HG03378 (cell line): ENCODE data around the gene LRRC4C.

ENCODE experiments used
- ATAC-seq: cut with Tn5 transposase; IDR thresholded peaks from one replicate; pipeline ENCODE4 v1.9.1; 2021; ENCODE audit warnings: mild to moderate bottlenecking, moderate library complexity; ENCODE audit not compliant: unreplicated experiment

Gene LRRC4C

GRCh38 chr11:40388097-40388818 is 1071.2 kb downstream of the LRRC4C start:
- no peak for ATAC-seq

- no peak for ATAC-seq
Measured at GRCh38 chr11:40387240-40387980, 1072.0 kb downstream of the LRRC4C start.

GRCh38 chr11:40384991-40385390 is 1074.5 kb downstream of the LRRC4C start:
- ATAC-seq: no peak

GRCh38 chr11:40381481-40381880 is 1078.0 kb downstream of the LRRC4C start:
- ATAC-seq: no peak

- ATAC-seq: no peak
Measured at GRCh38 chr11:40380835-40381234, 1078.6 kb downstream of the LRRC4C start.

GRCh38 chr11:40376331-40376730 is 1083.1 kb downstream of the LRRC4C start:
- no peak for ATAC-seq

GRCh38 chr11:40370821-40371616 is 1088.4 kb downstream of the LRRC4C start:
- ATAC-seq: no peak

GRCh38 chr11:40360206-40360798 is 1099.2 kb downstream of the LRRC4C start:
- no peak for ATAC-seq

GRCh38 chr11:40354121-40354520 is 1105.3 kb downstream of the LRRC4C start:
- no peak for ATAC-seq

- no peak for ATAC-seq
Measured at GRCh38 chr11:40340911-40341310, 1118.5 kb downstream of the LRRC4C start.

GRCh38 chr11:40338739-40339138 is 1120.7 kb downstream of the LRRC4C start:
- no peak for ATAC-seq

- ATAC-seq: no peak
Measured at GRCh38 chr11:40338062-40338461, 1121.4 kb downstream of the LRRC4C start.

GRCh38 chr11:40337118-40337517 is 1122.3 kb downstream of the LRRC4C start:
- ATAC-seq: no peak

GRCh38 chr11:40328890-40329614 is 1130.4 kb downstream of the LRRC4C start:
- no peak for ATAC-seq

- no peak for ATAC-seq
Measured at GRCh38 chr11:40323241-40323640, 1136.2 kb downstream of the LRRC4C start.

GRCh38 chr11:40321537-40321936 is 1137.9 kb downstream of the LRRC4C start:
- no peak for ATAC-seq

GRCh38 chr11:40316171-40316570 is 1143.3 kb downstream of the LRRC4C start:
- no peak for ATAC-seq

GRCh38 chr11:40315122-40315521 is 1144.3 kb downstream of the LRRC4C start:
- no peak for ATAC-seq

- ATAC-seq: no peak
Measured at GRCh38 chr11:40314327-40314726, 1145.1 kb downstream of the LRRC4C start.

- ATAC-seq: peak; percentile 81
Measured at GRCh38 chr11:40306938-40307548, 1152.4 kb downstream of the LRRC4C start.
